ENCODE measurements around the gene CHMP4B.

- TF ChIP-seq CTCF (conservative IDR thresholded peaks at IDR 0.05; ENCODE audit: low read depth, low read length) (no peak), EZH2 (IDR thresholded peaks at IDR 0.05; ENCODE audit: borderline replicate concordance, low read depth, low read length, poor library complexity, severe bottlenecking) (no peak)
Observed at GRCh38 chr20:33825340-33826269, 14.5 kb downstream of the CHMP4B start.
